Measurements from ENCODE around the gene MYO1A. TPM values are rescaled to one million over a fixed set of nuclear protein-coding genes. Genes with fewer than 3 reads are reported as not detected.

MYO1A gene
- total and polyA plus RNA-seq, 4 donors: 0.03 to 0.28 (median 0.08) TPM; not detected in 1

- no peaks in the 10 kb centered on the region for H3K27me3 ChIP-seq (ENCODE audit: control insufficient read depth in 4 of 4, insufficient read depth in 4 of 4, low read length in 3 of 4)
- H3K27ac ChIP-seq (ENCODE audit: low read depth in 1 of 2, low read length in 2 of 2): peak overlapping the region; percentile 28 to 43
- DNase-seq (ENCODE audit: low spot score): no peak
- WGBS: 48% methylated on average over 6 of the region's 6 CpGs
- peaks cover 9 to 25% (median 19%) of the 10 kb centered on the region in 4 donors for H3K36me3 ChIP-seq (ENCODE audit: control insufficient read depth in 4 of 4, insufficient read depth in 3 of 4, low read depth in 1 of 4, low read length in 3 of 4)
- TF ChIP-seq, protein P1, sequence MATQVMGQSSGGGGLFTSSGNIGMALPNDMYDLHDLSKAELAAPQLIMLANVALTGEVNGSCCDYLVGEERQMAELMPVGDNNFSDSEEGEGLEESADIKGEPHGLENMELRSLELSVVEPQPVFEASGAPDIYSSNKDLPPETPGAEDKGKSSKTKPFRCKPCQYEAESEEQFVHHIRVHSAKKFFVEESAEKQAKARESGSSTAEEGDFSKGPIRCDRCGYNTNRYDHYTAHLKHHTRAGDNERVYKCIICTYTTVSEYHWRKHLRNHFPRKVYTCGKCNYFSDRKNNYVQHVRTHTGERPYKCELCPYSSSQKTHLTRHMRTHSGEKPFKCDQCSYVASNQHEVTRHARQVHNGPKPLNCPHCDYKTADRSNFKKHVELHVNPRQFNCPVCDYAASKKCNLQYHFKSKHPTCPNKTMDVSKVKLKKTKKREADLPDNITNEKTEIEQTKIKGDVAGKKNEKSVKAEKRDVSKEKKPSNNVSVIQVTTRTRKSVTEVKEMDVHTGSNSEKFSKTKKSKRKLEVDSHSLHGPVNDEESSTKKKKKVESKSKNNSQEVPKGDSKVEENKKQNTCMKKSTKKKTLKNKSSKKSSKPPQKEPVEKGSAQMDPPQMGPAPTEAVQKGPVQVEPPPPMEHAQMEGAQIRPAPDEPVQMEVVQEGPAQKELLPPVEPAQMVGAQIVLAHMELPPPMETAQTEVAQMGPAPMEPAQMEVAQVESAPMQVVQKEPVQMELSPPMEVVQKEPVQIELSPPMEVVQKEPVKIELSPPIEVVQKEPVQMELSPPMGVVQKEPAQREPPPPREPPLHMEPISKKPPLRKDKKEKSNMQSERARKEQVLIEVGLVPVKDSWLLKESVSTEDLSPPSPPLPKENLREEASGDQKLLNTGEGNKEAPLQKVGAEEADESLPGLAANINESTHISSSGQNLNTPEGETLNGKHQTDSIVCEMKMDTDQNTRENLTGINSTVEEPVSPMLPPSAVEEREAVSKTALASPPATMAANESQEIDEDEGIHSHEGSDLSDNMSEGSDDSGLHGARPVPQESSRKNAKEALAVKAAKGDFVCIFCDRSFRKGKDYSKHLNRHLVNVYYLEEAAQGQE (IDR thresholded peaks at IDR 0.05): no peak
- TF ChIP-seq EGR1 (IDR thresholded peaks at IDR 0.05; ENCODE audit: low read depth in 2 of 2) (no peak), YY1 (IDR thresholded peaks at IDR 0.05) (no peak), HNF4A (conservative IDR thresholded peaks at IDR 0.05) (no peak)
- H3K4me1 ChIP-seq (ENCODE audit: control insufficient read depth in 4 of 4, insufficient read depth in 4 of 4, low read length in 3 of 4): peaks cover 9 to 56% (median 28%) of the 10 kb centered on the region in 4 donors
- peak overlapping the region in 1 of 2 donors; percentile 41 for H3K9ac ChIP-seq (ENCODE audit: low read depth in 1 of 2, low read length in 2 of 2)
- H3K9me3 ChIP-seq (ENCODE audit: control insufficient read depth in 4 of 4, low read length in 3 of 4): no peaks in the 10 kb centered on the region
- H3K4me3 ChIP-seq (ENCODE audit: low read depth in 1 of 3, low read length in 3 of 3): peak overlapping the region in 2 of 3 donors; percentile 45 to 94
These were observed 40.6 kb upstream of the MYO1A start for GRCh38 chr12:57090490-57090889.

- Histone ChIP-seq H3K9ac (ENCODE audit: low read depth in 1 of 2, low read length in 2 of 2) (peak overlapping the region in 1 of 2 donors; percentile 77), H3K27ac (ENCODE audit: low read depth in 1 of 2, low read length in 2 of 2) (peak overlapping the region; percentile 93), H3K36me3 (ENCODE audit: control insufficient read depth in 4 of 4, insufficient read depth in 3 of 4, low read depth in 1 of 4, low read length in 3 of 4) (peaks cover 7 to 17% (median 13%) of the 10 kb centered on the region in 4 donors), H3K27me3 (ENCODE audit: control insufficient read depth in 4 of 4, insufficient read depth in 4 of 4, low read length in 3 of 4) (no peaks in the 10 kb centered on the region), H3K4me1 (ENCODE audit: control insufficient read depth in 4 of 4, insufficient read depth in 4 of 4, low read length in 3 of 4) (peaks cover 9 to 53% (median 28%) of the 10 kb centered on the region in 4 donors), H3K9me3 (ENCODE audit: control insufficient read depth in 4 of 4, low read length in 3 of 4) (no peaks in the 10 kb centered on the region), H3K4me3 (ENCODE audit: low read depth in 1 of 3, low read length in 3 of 3) (peak overlapping the region; percentile 82 to 94 (median 88))
- WGBS: under 1% methylated on average over 45 of the region's 45 CpGs
- TF ChIP-seq RAD21 (IDR thresholded peaks at IDR 0.05) (peak in 1 of 2 donors; percentile 16), EGR1 (IDR thresholded peaks at IDR 0.05; ENCODE audit: low read depth in 2 of 2) (peak; percentile 54 to 65), FOXA2 (IDR thresholded peaks at IDR 0.05) (no peak), RXRA (IDR thresholded peaks at IDR 0.05) (peak in 1 of 2 donors; percentile 4), HNF4A (conservative IDR thresholded peaks at IDR 0.05) (peak; percentile 69 to 70)
- TF ChIP-seq, protein P2, sequence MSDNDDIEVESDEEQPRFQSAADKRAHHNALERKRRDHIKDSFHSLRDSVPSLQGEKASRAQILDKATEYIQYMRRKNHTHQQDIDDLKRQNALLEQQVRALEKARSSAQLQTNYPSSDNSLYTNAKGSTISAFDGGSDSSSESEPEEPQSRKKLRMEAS (IDR thresholded peaks at IDR 0.05): no peak
- TF ChIP-seq, protein P1 (IDR thresholded peaks at IDR 0.05): no peak
- TF ChIP-seq, protein P3, sequence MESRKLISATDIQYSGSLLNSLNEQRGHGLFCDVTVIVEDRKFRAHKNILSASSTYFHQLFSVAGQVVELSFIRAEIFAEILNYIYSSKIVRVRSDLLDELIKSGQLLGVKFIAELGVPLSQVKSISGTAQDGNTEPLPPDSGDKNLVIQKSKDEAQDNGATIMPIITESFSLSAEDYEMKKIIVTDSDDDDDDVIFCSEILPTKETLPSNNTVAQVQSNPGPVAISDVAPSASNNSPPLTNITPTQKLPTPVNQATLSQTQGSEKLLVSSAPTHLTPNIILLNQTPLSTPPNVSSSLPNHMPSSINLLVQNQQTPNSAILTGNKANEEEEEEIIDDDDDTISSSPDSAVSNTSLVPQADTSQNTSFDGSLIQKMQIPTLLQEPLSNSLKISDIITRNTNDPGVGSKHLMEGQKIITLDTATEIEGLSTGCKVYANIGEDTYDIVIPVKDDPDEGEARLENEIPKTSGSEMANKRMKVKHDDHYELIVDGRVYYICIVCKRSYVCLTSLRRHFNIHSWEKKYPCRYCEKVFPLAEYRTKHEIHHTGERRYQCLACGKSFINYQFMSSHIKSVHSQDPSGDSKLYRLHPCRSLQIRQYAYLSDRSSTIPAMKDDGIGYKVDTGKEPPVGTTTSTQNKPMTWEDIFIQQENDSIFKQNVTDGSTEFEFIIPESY (IDR thresholded peaks at IDR 0.05): no peak
- peak; percentile 67 for DNase-seq (ENCODE audit: low spot score)
These were observed 39.6 kb upstream of the MYO1A start for GRCh38 chr12:57089271-57090245.
